ENCODE data around the gene OTX1. TPM values are rescaled to one million over a fixed set of nuclear protein-coding genes. Genes with fewer than 3 reads are reported as not detected.
"Not testable (repeated sequence)": the region's sequence is repeated elsewhere in the genome, so short reads cannot be mapped to it uniquely, and the experiment has no call there.

Gene OTX1
- total RNA-seq, 1 experiment from 2014 or later, result 0.90 TPM

GRCh38 chr2:63071664-63072063, 21.0 kb downstream of the OTX1 start (continued):
- no peak for TF ChIP-seq ARID4B (CRISPR knock-in tag; IDR thresholded peaks at IDR 0.05; ENCODE audit: borderline replicate concordance)
- no peak for TF ChIP-seq FOXP4 (CRISPR knock-in tag; IDR thresholded peaks at IDR 0.05)
- TF ChIP-seq TCF7 (CRISPR knock-in tag; IDR thresholded peaks at IDR 0.05; ENCODE audit: low read depth), result no peak

GRCh38 chr2:63073994-63074393, 23.4 kb downstream of the OTX1 start:
- Mint-ChIP-seq H3K36me3 (no peaks in the 10 kb centered on the region), H3K9me3 (peaks cover 4% of the 10 kb centered on the region), H3K4me3 (no peak overlapping the region), H3K4me1 (no peaks in the 10 kb centered on the region), H3K27ac (no peak overlapping the region), H3K27me3 (ENCODE audit: low read depth) (peaks cover 8% of the 10 kb centered on the region)
- DNase-seq (ENCODE audit: low spot score) (no peak), ATAC-seq (no peak)
- no peak for TF ChIP-seq RORB (CRISPR knock-in tag; IDR thresholded peaks at IDR 0.05)
- no peak for TF ChIP-seq OVOL2 (CRISPR knock-in tag; IDR thresholded peaks at IDR 0.05; ENCODE audit: borderline replicate concordance)
- no peak for TF ChIP-seq SOX15 (CRISPR knock-in tag; IDR thresholded peaks at IDR 0.05)
- TF ChIP-seq, protein P1, sequence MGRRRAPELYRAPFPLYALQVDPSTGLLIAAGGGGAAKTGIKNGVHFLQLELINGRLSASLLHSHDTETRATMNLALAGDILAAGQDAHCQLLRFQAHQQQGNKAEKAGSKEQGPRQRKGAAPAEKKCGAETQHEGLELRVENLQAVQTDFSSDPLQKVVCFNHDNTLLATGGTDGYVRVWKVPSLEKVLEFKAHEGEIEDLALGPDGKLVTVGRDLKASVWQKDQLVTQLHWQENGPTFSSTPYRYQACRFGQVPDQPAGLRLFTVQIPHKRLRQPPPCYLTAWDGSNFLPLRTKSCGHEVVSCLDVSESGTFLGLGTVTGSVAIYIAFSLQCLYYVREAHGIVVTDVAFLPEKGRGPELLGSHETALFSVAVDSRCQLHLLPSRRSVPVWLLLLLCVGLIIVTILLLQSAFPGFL (CRISPR knock-in tag; IDR thresholded peaks at IDR 0.05; ENCODE audit: borderline replicate concordance), result no peak
- no peak for TF ChIP-seq FOXP1 (CRISPR knock-in tag; IDR thresholded peaks at IDR 0.05; ENCODE audit: borderline replicate concordance)
- TF ChIP-seq TEAD4 (CRISPR knock-in tag; IDR thresholded peaks at IDR 0.05), result no peak
- no peak for TF ChIP-seq FOXP4 (CRISPR knock-in tag; IDR thresholded peaks at IDR 0.05)
- TF ChIP-seq ERG (CRISPR knock-in tag; IDR thresholded peaks at IDR 0.05), result no peak
- no peak for TF ChIP-seq ZNF138 (CRISPR knock-in tag; conservative IDR thresholded peaks at IDR 0.05)
- TF ChIP-seq ELF4 (CRISPR knock-in tag; IDR thresholded peaks at IDR 0.05; ENCODE audit: low read depth), result no peak
- TF ChIP-seq ZNF317 (CRISPR knock-in tag; IDR thresholded peaks at IDR 0.05; ENCODE audit: borderline replicate concordance, low read depth), result no peak
- no peak for TF ChIP-seq NFE2L1 (CRISPR knock-in tag; IDR thresholded peaks at IDR 0.05)
- TF ChIP-seq MAX (CRISPR knock-in tag; IDR thresholded peaks at IDR 0.05), result no peak
- TF ChIP-seq ARID4B (CRISPR knock-in tag; IDR thresholded peaks at IDR 0.05; ENCODE audit: borderline replicate concordance), result no peak
- TF ChIP-seq KAT7 (CRISPR knock-in tag; IDR thresholded peaks at IDR 0.05; ENCODE audit: borderline replicate concordance), result no peak
- CTCF ChIA-PET, result no interaction called here
- POLR2A ChIA-PET, result no interaction called here

- H3K27me3 Mint-ChIP-seq (ENCODE audit: low read depth); CTCF ChIA-PET; H3K36me3 Mint-ChIP-seq; H3K9me3 Mint-ChIP-seq; H3K4me3 Mint-ChIP-seq; DNase-seq (ENCODE audit: low spot score); H3K4me1 Mint-ChIP-seq; H3K27ac Mint-ChIP-seq; ATAC-seq; POLR2A ChIA-PET: not testable (repeated sequence)
Measured at GRCh38 chr2:63074399-63074798, 23.8 kb downstream of the OTX1 start.

Data from WTC11 (cell line).